ENCODE data around the gene CDH8.

DNA sequence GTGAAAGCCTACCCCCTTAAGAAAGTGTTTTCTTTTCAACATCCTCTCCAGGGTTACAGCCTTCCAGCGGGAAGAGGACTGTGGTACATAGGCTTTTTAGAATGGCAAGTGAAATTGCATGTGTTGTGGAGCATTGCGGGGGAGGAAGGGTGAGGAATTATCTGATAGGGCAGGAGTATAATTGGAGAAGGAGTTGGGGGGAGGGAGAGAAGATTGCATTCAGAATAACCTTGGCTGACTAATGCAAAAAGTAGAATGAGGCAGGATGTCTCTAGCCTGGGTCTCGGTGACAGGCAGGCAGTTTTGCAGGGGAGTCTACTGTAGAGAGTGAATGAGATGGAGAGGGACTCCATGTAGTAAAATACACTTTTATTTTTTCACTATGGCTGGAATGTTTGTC is 2.4 kb upstream of the CDH8 start:
- TF ChIP-seq, protein P1, sequence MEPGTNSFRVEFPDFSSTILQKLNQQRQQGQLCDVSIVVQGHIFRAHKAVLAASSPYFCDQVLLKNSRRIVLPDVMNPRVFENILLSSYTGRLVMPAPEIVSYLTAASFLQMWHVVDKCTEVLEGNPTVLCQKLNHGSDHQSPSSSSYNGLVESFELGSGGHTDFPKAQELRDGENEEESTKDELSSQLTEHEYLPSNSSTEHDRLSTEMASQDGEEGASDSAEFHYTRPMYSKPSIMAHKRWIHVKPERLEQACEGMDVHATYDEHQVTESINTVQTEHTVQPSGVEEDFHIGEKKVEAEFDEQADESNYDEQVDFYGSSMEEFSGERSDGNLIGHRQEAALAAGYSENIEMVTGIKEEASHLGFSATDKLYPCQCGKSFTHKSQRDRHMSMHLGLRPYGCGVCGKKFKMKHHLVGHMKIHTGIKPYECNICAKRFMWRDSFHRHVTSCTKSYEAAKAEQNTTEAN (CRISPR knock-in tag; IDR thresholded peaks at IDR 0.05): no peak
- TF ChIP-seq TP53 (CRISPR knock-in tag; IDR thresholded peaks at IDR 0.05) (no peak), CREB1 (CRISPR knock-in tag; IDR thresholded peaks at IDR 0.05) (no peak), NFE2L1 (CRISPR knock-in tag; IDR thresholded peaks at IDR 0.05) (no peak), SMAD4 (CRISPR knock-in tag; IDR thresholded peaks at IDR 0.05) (no peak), ESRRA (CRISPR knock-in tag; IDR thresholded peaks at IDR 0.05; ENCODE audit: borderline replicate concordance) (no peak)
- TF ChIP-seq, protein P2, sequence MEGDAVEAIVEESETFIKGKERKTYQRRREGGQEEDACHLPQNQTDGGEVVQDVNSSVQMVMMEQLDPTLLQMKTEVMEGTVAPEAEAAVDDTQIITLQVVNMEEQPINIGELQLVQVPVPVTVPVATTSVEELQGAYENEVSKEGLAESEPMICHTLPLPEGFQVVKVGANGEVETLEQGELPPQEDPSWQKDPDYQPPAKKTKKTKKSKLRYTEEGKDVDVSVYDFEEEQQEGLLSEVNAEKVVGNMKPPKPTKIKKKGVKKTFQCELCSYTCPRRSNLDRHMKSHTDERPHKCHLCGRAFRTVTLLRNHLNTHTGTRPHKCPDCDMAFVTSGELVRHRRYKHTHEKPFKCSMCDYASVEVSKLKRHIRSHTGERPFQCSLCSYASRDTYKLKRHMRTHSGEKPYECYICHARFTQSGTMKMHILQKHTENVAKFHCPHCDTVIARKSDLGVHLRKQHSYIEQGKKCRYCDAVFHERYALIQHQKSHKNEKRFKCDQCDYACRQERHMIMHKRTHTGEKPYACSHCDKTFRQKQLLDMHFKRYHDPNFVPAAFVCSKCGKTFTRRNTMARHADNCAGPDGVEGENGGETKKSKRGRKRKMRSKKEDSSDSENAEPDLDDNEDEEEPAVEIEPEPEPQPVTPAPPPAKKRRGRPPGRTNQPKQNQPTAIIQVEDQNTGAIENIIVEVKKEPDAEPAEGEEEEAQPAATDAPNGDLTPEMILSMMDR (IDR thresholded peaks at IDR 0.05): no peak
- TF ChIP-seq, protein P3, sequence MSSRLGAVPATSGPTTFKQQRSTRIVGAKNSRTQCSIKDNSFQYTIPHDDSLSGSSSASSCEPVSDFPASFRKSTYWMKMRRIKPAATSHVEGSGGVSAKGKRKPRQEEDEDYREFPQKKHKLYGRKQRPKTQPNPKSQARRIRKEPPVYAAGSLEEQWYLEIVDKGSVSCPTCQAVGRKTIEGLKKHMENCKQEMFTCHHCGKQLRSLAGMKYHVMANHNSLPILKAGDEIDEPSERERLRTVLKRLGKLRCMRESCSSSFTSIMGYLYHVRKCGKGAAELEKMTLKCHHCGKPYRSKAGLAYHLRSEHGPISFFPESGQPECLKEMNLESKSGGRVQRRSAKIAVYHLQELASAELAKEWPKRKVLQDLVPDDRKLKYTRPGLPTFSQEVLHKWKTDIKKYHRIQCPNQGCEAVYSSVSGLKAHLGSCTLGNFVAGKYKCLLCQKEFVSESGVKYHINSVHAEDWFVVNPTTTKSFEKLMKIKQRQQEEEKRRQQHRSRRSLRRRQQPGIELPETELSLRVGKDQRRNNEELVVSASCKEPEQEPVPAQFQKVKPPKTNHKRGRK (CRISPR knock-in tag; IDR thresholded peaks at IDR 0.05; ENCODE audit: borderline replicate concordance): no peak
- TF ChIP-seq, protein P4, sequence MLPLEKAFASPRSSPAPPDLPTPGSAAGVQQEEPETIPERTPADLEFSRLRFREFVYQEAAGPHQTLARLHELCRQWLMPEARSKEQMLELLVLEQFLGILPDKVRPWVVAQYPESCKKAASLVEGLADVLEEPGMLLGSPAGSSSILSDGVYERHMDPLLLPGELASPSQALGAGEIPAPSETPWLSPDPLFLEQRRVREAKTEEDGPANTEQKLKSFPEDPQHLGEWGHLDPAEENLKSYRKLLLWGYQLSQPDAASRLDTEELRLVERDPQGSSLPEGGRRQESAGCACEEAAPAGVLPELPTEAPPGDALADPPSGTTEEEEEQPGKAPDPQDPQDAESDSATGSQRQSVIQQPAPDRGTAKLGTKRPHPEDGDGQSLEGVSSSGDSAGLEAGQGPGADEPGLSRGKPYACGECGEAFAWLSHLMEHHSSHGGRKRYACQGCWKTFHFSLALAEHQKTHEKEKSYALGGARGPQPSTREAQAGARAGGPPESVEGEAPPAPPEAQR (CRISPR knock-in tag; IDR thresholded peaks at IDR 0.05): no peak
